Measurements from ENCODE around the gene FLYWCH1. TPM values are rescaled to one million over a fixed set of nuclear protein-coding genes. Genes with fewer than 3 reads are reported as not detected.

The FLYWCH1 gene
- total and polyA plus RNA-seq, 2 experiments from 2014 or later = 34.7 to 58.7 TPM

DNA sequence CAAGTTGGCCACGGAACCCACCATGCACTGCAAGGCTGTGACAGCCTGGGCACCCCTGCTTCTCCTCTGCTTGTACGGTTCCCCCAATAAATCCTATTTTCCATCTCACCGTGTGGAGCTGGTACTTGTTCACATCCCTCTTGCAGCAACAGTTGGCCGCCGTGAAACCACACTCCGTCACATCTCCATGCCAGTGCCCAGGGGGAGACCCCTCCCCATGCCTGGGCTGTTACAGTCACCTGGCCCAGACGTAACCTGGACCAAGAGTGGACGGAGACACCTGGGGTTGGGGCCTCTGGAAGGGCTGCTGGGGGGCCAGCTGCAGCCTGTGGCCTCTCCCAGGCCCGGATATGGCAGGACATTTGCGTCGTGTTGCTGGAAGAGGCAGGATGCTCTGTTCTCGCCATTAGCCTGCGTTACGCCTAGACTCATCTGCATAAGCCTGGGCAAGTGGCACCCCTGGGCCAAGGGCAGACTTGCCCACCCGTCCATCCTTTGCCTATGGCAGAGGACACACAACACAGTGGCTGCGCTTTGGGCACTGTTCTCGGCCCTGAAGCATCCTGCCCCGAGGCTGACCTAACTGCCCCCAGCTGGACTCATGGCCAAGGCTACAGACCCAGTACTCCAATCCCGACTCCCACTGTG is 38.1 kb downstream of the FLYWCH1 start:
- TF ChIP-seq, protein P1, sequence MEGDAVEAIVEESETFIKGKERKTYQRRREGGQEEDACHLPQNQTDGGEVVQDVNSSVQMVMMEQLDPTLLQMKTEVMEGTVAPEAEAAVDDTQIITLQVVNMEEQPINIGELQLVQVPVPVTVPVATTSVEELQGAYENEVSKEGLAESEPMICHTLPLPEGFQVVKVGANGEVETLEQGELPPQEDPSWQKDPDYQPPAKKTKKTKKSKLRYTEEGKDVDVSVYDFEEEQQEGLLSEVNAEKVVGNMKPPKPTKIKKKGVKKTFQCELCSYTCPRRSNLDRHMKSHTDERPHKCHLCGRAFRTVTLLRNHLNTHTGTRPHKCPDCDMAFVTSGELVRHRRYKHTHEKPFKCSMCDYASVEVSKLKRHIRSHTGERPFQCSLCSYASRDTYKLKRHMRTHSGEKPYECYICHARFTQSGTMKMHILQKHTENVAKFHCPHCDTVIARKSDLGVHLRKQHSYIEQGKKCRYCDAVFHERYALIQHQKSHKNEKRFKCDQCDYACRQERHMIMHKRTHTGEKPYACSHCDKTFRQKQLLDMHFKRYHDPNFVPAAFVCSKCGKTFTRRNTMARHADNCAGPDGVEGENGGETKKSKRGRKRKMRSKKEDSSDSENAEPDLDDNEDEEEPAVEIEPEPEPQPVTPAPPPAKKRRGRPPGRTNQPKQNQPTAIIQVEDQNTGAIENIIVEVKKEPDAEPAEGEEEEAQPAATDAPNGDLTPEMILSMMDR (IDR thresholded peaks at IDR 0.05; ENCODE audit: low read depth, low read length) = no peak
- Histone ChIP-seq H3K4me1 (ENCODE audit: low read depth) (no peaks in the 10 kb centered on the region), H3K36me3 (no peaks in the 10 kb centered on the region), H3K27me3 (no peaks in the 10 kb centered on the region), H3K4me3 (no peak overlapping the region), H3K9me3 (ENCODE audit: low read depth) (no peaks in the 10 kb centered on the region), H3K27ac (no peak overlapping the region)
- no peak for DNase-seq (ENCODE audit: low read depth in 1 of 2, low spot score in 1 of 2)

DNA sequence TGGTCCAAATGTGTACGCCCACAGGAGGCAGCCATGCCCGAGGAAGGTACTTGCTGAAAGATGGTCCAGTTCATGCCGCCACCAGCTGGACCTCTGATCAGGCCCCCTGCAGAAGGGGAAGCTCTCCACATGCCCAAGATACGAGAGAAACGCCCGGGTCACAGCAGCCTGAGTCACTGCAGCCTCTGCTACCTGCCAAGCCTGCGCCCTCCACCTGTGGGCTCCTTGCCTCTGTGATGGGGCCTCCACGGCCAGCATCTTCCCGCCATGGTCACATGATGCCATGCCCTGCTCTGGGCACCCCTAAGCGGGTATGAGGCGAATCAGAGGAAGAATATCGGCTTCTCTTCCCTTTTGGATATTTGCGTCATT is 38.6 kb downstream of the FLYWCH1 start:
- no peak overlapping the region for H3K4me3 ChIP-seq
- H3K4me1 ChIP-seq (ENCODE audit: low read depth) = no peaks in the 10 kb centered on the region
- H3K36me3 ChIP-seq = no peaks in the 10 kb centered on the region
- H3K27ac ChIP-seq = no peak overlapping the region
- no peak for DNase-seq (ENCODE audit: low read depth in 1 of 2, low spot score in 1 of 2)
- no peaks in the 10 kb centered on the region for H3K27me3 ChIP-seq
- TF ChIP-seq, protein P1 (IDR thresholded peaks at IDR 0.05; ENCODE audit: low read depth, low read length) = no peak
- H3K9me3 ChIP-seq (ENCODE audit: low read depth) = no peaks in the 10 kb centered on the region

DNA sequence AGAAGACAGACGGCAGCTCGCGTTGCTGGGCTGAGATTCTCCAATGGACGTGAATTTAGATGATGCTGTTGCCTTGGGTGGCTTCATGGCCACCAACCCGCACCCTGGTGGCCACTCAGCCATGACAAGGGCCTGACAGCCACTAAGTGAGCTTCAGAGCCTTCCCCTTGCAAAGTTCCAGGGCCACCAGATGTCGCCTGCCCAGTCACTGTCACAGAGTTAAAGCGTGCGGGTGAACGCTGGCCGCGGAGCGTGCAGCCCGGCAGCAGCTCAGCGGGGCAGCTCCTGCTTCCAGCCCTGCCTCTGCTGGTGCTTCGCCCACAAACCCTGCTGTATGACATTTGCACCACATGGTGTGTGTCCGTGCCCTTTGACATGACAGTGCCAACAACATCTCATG is 39.0 kb downstream of the FLYWCH1 start:
- Histone ChIP-seq H3K4me3 (no peak overlapping the region), H3K36me3 (no peaks in the 10 kb centered on the region), H3K27ac (no peak overlapping the region), H3K4me1 (ENCODE audit: low read depth) (no peaks in the 10 kb centered on the region), H3K27me3 (no peaks in the 10 kb centered on the region), H3K9me3 (ENCODE audit: low read depth) (no peaks in the 10 kb centered on the region)
- DNase-seq (ENCODE audit: low read depth in 1 of 2, low spot score in 1 of 2) = no peak
- TF ChIP-seq, protein P1 (IDR thresholded peaks at IDR 0.05; ENCODE audit: low read depth, low read length) = no peak

DNA sequence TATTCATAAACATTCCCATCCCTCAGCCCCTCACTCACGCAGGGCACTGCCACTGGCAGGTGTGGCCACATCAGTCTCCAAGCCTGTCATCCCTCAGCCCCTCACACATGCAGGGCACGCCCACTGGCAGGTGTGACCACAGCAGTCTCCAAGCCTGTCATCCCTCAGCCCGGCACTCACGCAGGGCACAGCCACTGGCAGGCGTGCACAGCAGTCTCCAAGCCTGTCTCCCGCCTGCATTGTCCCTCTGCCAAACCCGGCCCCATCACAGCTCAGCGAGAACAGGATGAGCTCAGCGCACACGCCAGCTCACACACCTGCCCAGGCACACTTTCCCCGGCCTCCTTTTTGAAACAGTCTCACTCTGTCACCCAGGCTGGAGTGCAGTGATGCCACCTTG is 40.9 kb downstream of the FLYWCH1 start:
- no peaks in the 10 kb centered on the region for H3K9me3 ChIP-seq (ENCODE audit: low read depth)
- no peaks in the 10 kb centered on the region for H3K4me1 ChIP-seq (ENCODE audit: low read depth)
- no peak for DNase-seq (ENCODE audit: low read depth in 1 of 2, low spot score in 1 of 2)
- H3K4me3 ChIP-seq = no peak overlapping the region
- H3K36me3 ChIP-seq = no peaks in the 10 kb centered on the region
- TF ChIP-seq, protein P1 (IDR thresholded peaks at IDR 0.05; ENCODE audit: low read depth, low read length) = no peak
- no peak overlapping the region for H3K27ac ChIP-seq
- no peaks in the 10 kb centered on the region for H3K27me3 ChIP-seq

DNA sequence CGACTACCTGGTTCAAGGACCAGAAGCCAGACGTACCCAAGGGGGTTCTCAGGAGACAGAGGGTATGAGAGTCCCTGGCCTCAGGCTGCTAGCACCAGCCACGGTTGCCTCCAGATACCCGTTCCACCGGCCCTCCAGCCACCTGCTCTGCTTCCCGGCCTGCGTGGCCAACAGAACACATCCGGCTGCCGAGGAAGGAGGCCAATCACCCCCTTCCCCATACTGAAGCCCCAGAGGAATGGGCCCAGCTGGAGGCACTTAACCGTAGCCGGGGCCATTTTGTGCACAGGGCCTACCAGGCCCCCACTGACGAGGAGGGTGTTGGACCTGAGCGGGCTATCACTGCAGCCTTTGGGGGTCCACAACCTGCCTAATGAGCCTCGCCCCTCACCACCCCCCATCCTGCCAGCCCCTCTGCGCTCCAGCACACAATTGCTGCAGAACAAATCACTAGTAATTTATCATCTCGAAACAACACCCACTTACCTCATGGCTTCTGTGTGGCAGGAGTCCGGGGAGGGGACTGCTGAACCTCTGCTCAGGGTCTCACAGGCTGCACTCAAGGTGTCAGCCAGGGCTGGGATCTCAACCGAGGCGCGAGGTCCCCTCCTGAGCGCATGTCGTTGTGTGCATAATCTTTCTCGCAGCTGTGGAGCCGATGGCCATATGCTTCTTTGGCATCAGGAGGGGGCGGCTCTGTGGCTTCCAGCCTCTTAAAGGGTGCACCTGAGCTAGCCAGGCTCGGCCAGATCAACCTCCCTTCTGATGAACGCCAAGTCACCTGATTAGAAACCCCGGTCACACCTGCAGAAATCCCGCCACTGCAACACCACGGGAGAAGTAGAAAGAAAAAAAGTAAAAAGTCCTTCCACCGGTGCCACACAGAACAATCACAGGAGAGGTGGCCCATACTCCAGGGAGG is 42.2 kb downstream of the FLYWCH1 start:
- Histone ChIP-seq H3K9me3 (ENCODE audit: low read depth) (no peaks in the 10 kb centered on the region), H3K27ac (no peak overlapping the region), H3K4me1 (ENCODE audit: low read depth) (no peaks in the 10 kb centered on the region), H3K36me3 (no peaks in the 10 kb centered on the region), H3K4me3 (no peak overlapping the region), H3K27me3 (no peaks in the 10 kb centered on the region)
- DNase-seq (ENCODE audit: low read depth in 1 of 2, low spot score in 1 of 2) = no peak
- TF ChIP-seq, protein P1 (IDR thresholded peaks at IDR 0.05; ENCODE audit: low read depth, low read length) = no peak

All from cardiac muscle cell (in vitro differentiated cells and primary cell).